Right lobe of liver (tissue), 6 donors: ENCODE results near the gene MUC6. TPM values are rescaled to one million over a fixed set of nuclear protein-coding genes. Genes with fewer than 3 reads are reported as not detected.

ENCODE experiments used
- ATAC-seq, 4 donors: fragments of 200-7000 bp; cut with Tn5 transposase; one replicate each; pipeline ENCODE4 v1.9.1; 2020; ENCODE audit warnings: mild to moderate bottlenecking in 4 of 4, moderate library complexity in 4 of 4
- DNase-seq, 3 donors: peaks; one replicate each; pipeline ENCODE4 v3.0.0-alpha.2; 2020
- H3K27ac ChIP-seq, 3 donors: fragments of 200-600 bp; one replicate each; pipeline ENCODE4 v1.8.0; 2022
- H3K27me3 ChIP-seq, 2 donors: fragments of 200-600 bp; one replicate each; pipeline ENCODE4 v1.8.0; 2022
- H3K36me3 ChIP-seq, 4 donors: fragments of 200-600 bp; sonication (generic) in 1 of 4; one replicate each; pipeline versions ENCODE4 v1.5.1 to v1.8.0; 2017 to 2022; ENCODE audit warnings: control low read depth in 1 of 4
- H3K4me1 ChIP-seq, 4 donors: fragments of 200-600 bp; sonication (generic) in 1 of 4; one replicate each; pipeline versions ENCODE4 v1.5.1 to v1.8.0; 2017 to 2022; ENCODE audit warnings: control low read depth in 1 of 4
- H3K4me3 ChIP-seq, 3 donors: fragments of 200-600 bp; one replicate each; pipeline ENCODE4 v1.8.0; 2022
- H3K9me3 ChIP-seq, 4 donors: fragments of 200-600 bp; sonication (generic) in 1 of 4; one replicate each; pipeline versions ENCODE4 v1.5.1 to v1.8.0; 2017 to 2022; ENCODE audit warnings: control low read depth in 1 of 4
- CTCF ChIP-seq, 4 donors: fragments of 200-600 bp in 3 of 4; fragments of 450-650 bp in 1 of 4; IDR thresholded peaks; one replicate each; pipeline versions ENCODE4 v1.5.1 to v1.8.0; 2016 to 2022; ENCODE audit warnings: antibody characterized with exemption in 4 of 4, mild to moderate bottlenecking in 2 of 4
- POLR2A ChIP-seq: fragments of 450-650 bp; IDR thresholded peaks from one replicate; pipeline ENCODE4 v1.6.1; 2017; ENCODE audit warnings: antibody characterized with exemption, mild to moderate bottlenecking
- WGBS: methylation state at CpG from one replicate; pipeline ENCODE4 v1.1.6; 2018; ENCODE audit warnings: low coverage, low lambda C conversion rate; ENCODE audit not compliant: insufficient coverage; ENCODE audit errors: missing lambda C conversion rate; 5-methylcytosine and 5-hydroxymethylcytosine counted together
- intact Hi-C, 2 donors: fragments of 100-400 bp; cut with DNase I; formaldehyde crosslinking; loops; one replicate each; pipeline versions ENCODE4 v1.11.2 to v1.14.1; 2022
- total RNA-seq, 6 experiments: library from RNA; depleted of rRNA in 2 of 6; stranded (reverse); fragments of >200 nt in 2 of 6; fragmentation: NEBNext Ultra II Directional in 3 of 6; extraction: Animal tissue kit (Norgen Biotek cat#: 25700) in 3 of 6; gene quantifications; one replicate each; pipeline versions ENCODE4 v1.1.0 to v1.2.4, GENCODE V29; 2016 to 2023
- donor health status: DM: no; HTN: yes; CAD: no.
- donor health status: DM: no; HTN: no; CAD: no.
- donor health status: DM: no; HTN: no; CAD: no.
- donor health status: DM: no; HTN: yes; CAD: no.
- donor health status: DM: no; HTN: yes; CAD: no.

Gene MUC6
- total RNA-seq, 6 experiments from 2014 or later, result 0.31 to 2.1 (median 0.72) TPM

- H3K4me1 ChIP-seq, result no peaks in the 10 kb centered on the region
- H3K36me3 ChIP-seq, result no peaks in the 10 kb centered on the region
- H3K27me3 ChIP-seq, result no peaks in the 10 kb centered on the region
- ATAC-seq, result no peak
- H3K9me3 ChIP-seq, result no peaks in the 10 kb centered on the region
- peak in 1 of 3 donors; percentile 45 for DNase-seq
- intact Hi-C loops, result no loop called here
- WGBS, result 67% methylated on average over 4 of the region's 32 CpGs
- no peak for TF ChIP-seq POLR2A
- no peak for TF ChIP-seq CTCF (IDR thresholded peaks at IDR 0.05)
- H3K4me3 ChIP-seq, result no peak within 1 kb of the TSS
- H3K27ac ChIP-seq, result no peak within 1 kb of the TSS
Observed at GRCh38 chr11:1074244-1075221, 38.0 kb upstream of the MUC6 start, which contains the start of gene MUC2. MUC2 (plus strand) TSS chr11:1074874.

- WGBS, result no CpG with 5 or more reads among the region's 11 CpGs
- H3K27ac ChIP-seq, result no peak overlapping the region
- ATAC-seq (no peak), DNase-seq (no peak)
- no peaks in the 10 kb centered on the region for H3K27me3 ChIP-seq
- intact Hi-C loops, result no loop called here
- TF ChIP-seq CTCF (IDR thresholded peaks at IDR 0.05) (no peak), POLR2A (no peak)
- H3K4me3 ChIP-seq, result no peak overlapping the region
- no peaks in the 10 kb centered on the region for H3K9me3 ChIP-seq
- no peaks in the 10 kb centered on the region for H3K36me3 ChIP-seq
- H3K4me1 ChIP-seq, result no peaks in the 10 kb centered on the region
Observed at GRCh38 chr11:1073851-1074243, 37.3 kb upstream of the MUC6 start.

- no peaks in the 10 kb centered on the region for H3K4me1 ChIP-seq
Observed at GRCh38 chr11:1073261-1073724, 36.8 kb upstream of the MUC6 start.

GRCh38 chr11:1072821-1073231 lies 36.3 kb upstream of the MUC6 start:
- intact Hi-C loops, result no loop called here
- Histone ChIP-seq H3K27ac (no peak overlapping the region), H3K9me3 (no peaks in the 10 kb centered on the region), H3K27me3 (no peaks in the 10 kb centered on the region), H3K4me3 (no peak overlapping the region), H3K4me1 (no peaks in the 10 kb centered on the region), H3K36me3 (no peaks in the 10 kb centered on the region)
- peak in 1 of 4 donors; percentile 3 for ATAC-seq
- TF ChIP-seq POLR2A (no peak), CTCF (IDR thresholded peaks at IDR 0.05) (no peak)
- no CpG with 5 or more reads among the region's 9 CpGs for whole genome bisulfite sequencing
- peak in 1 of 3 donors; percentile 48 for DNase-seq

More at GRCh38 chr11:1073261-1073724, 36.8 kb upstream of the MUC6 start:
- TF ChIP-seq CTCF (IDR thresholded peaks at IDR 0.05) (no peak), POLR2A (no peak)
- Histone ChIP-seq H3K27ac (no peak overlapping the region), H3K36me3 (no peaks in the 10 kb centered on the region), H3K4me3 (no peak overlapping the region), H3K27me3 (no peaks in the 10 kb centered on the region), H3K9me3 (no peaks in the 10 kb centered on the region)
- peak; percentile 66 to 84 (median 67) for DNase-seq
- WGBS, result 18% methylated on average over 2 of the region's 13 CpGs
- ATAC-seq, result peak; percentile 62 to 93 (median 74)
- intact Hi-C loops, result no loop called here
